HUDEP-2 (cell line): ENCODE data around the gene SLC3A2.

Experiments
- DNase-seq, 76 experiments: peaks; one replicate each; lab custom pipeline; 2025; ENCODE audit not compliant: unreplicated experiment in 76 of 76; lab: John Stamatoyannopoulos, UW

Gene SLC3A2

DNA sequence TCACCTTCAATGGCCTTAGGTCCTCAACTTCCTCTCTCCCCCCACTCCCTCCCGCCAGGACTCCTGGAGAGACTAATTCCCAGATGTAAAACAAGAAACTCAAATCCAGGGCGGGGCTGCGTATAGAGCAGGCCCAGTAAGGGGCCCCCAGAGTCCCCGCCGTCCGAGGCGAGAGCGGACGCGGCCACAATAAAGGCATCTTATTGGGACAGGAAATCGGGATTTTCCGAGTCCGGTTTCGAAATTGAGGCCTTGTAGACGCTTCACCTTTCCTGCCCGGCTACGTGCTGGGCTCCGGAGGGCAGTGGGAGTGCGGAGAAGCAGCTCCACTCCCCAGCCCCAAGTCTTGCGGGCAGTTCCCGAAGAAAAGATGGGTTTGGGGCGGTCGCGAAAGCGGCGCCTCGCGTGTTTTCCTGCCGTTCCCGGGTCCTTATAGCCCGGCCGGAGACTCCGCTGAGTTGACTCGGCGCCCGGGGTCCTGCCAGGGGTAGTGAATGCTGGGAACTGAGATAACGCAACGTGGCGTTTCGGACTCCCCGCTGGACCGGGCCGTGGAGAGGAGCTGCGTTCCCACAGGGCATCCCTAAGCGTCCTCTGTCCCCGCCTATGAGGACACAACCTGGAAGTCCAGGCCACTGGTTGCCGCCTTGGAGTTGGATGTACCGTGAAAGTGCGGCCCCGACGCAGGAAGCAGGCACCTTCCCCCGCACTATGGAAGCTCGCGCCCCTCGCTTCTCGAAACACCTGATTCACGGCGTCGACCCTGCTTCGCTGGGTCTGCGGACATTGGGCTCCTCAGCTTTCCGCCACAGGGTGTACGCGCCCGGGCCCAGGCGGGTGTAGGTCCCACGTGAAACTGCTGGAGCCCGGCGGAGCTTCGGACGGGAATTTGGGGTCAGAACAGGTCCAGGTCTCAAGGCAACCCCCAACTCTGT is 45.3 kb downstream of the SLC3A2 start:
- no peak for DNase-seq

GRCh38 chr11:62926680-62927455 is 46.2 kb downstream of the SLC3A2 start:
- no peak for DNase-seq

GRCh38 chr11:62928011-62928410 is 47.3 kb downstream of the SLC3A2 start:
- no peak for DNase-seq

GRCh38 chr11:62930157-62930556 is 49.5 kb downstream of the SLC3A2 start:
- DNase-seq = no peak

- no peak for DNase-seq
These were observed 50.0 kb downstream of the SLC3A2 start for GRCh38 chr11:62930666-62931065.

GRCh38 chr11:62931499-62932278 is 51.0 kb downstream of the SLC3A2 start:
- DNase-seq = no peak

DNA sequence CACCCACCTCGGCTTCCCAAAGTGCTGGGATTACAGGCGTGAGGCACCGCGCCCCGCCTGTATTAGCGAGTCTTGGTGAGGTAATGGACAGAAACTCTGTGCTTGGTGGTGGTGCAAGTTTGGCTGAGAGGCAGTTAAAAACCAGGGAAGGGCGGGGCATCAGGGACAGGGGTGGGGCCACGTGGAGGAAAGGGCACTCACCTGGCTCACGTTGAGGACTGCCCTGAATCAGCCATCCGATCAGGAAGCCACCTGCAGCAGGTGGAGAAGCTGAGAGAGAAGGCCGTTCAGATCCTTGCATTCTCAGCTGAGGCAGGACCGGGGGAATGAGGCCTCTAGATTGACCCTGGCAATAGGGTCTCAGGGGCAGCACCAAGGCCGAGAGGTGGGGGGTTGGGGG is 52.6 kb downstream of the SLC3A2 start:
- no peak for DNase-seq

- no peak for DNase-seq
These were observed 53.2 kb downstream of the SLC3A2 start for GRCh38 chr11:62933750-62934495.

- DNase-seq = no peak
These were observed 53.7 kb downstream of the SLC3A2 start for GRCh38 chr11:62934496-62934785.

- DNase-seq = peak in 1 of 76 experiments; percentile 12
These were observed 56.8 kb downstream of the SLC3A2 start for GRCh38 chr11:62937528-62937927.
